HepG2 (cell line): ENCODE results near the gene PACS2. TPM values are rescaled to one million over a fixed set of nuclear protein-coding genes. Genes with fewer than 3 reads are reported as not detected.

Experiments used
- ATAC-seq: fragments of 200-7000 bp; cut with Tn5 transposase; 3 replicates; pipeline ENCODE4 v1.9.1; 2020; ENCODE audit warnings: mild to moderate bottlenecking, moderate library complexity
- BruUV-seq: library from RNA; stranded (reverse); fragments of 400-500 nt; replicated peaks from 2 replicates; lab custom pipeline; 2021; lab: Mats Ljungman, UMichigan
- CTCF ChIA-PET: fragments of 300-600 bp; formaldehyde crosslinking; extraction: SDS; loops from one replicate; lab custom pipeline; 2021; ENCODE audit warnings: low total read pairs, inconsistent platforms, low intra/inter-chr PET ratio; lab: Yijun Ruan, JAX
- POLR2A ChIA-PET: fragments of 350-600 bp; sonication (Branson Sonifier 250); formaldehyde crosslinking; loops from one replicate; lab custom pipeline; 2020; ENCODE audit warnings: antibody characterized with exemption, inconsistent platforms; lab: Yijun Ruan, JAX
- DNase-seq: peaks from one replicate; pipeline ENCODE4 v3.0.0-alpha.2; 2015; ENCODE audit warnings: low spot score
- FAIRE-seq: peaks from 3 replicates; lab custom pipeline; 2011; peaks lifted over from hg19 to GRCh38; lab: Jason Lieb, UNC
- H2AFZ ChIP-seq: one replicate; pipeline ENCODE4 v1.6.1; 2011; ENCODE audit warnings: low read length, inconsistent platforms
- H3K27ac ChIP-seq: fragments of 300-600 bp; 3 replicates; pipeline ENCODE4 v1.8.0; 2011; ENCODE audit warnings: mixed run types, mild to moderate bottlenecking, mixed read lengths, low read length, inconsistent platforms; ENCODE audit not compliant: insufficient read depth; ENCODE audit errors: extremely low read length
- H3K27me3 ChIP-seq, 2 experiments: fragments of 200-600 bp in 1 of 2; 2 replicates in 1 of 2; 3 replicates in 1 of 2; pipeline versions ENCODE4 v1.6.0 to v1.8.0; 2011; ENCODE audit warnings: low read length in 2 of 2, mild to moderate bottlenecking in 2 of 2, moderate library complexity in 2 of 2, inconsistent platforms in 1 of 2; ENCODE audit not compliant: insufficient read depth in 2 of 2, control insufficient read depth in 1 of 2
- H3K36me3 ChIP-seq, 2 experiments: fragments of 200-600 bp in 1 of 2; replicated peaks in 1 of 2; 2 replicates in 1 of 2; 3 replicates in 1 of 2; pipeline versions ENCODE4 v1.5.1 to v1.8.0; 2011; ENCODE audit warnings: low read length in 2 of 2, inconsistent platforms in 1 of 2; ENCODE audit not compliant: insufficient read depth in 2 of 2, control insufficient read depth in 1 of 2
- H3K4me1 ChIP-seq: 2 replicates; pipeline ENCODE4 v1.5.1; 2012; ENCODE audit warnings: low read length, inconsistent platforms; ENCODE audit not compliant: insufficient read depth
- H3K4me2 ChIP-seq: 2 replicates; pipeline ENCODE4 v1.6.0; 2011; ENCODE audit warnings: low read depth, low read length, inconsistent platforms
- H3K4me3 ChIP-seq, 3 experiments: fragments of 200-600 bp in 1 of 3; sonication (generic), shearing (Covaris generic) in 1 of 3; replicated peaks in 1 of 3; 2 replicates each; pipeline ENCODE4 v1.5.1; 2011 to 2016; ENCODE audit warnings: low read length in 3 of 3, inconsistent platforms in 2 of 3, low read depth in 2 of 3, mild to moderate bottlenecking in 2 of 3, control low read depth in 1 of 3, mixed read lengths in 1 of 3; ENCODE audit not compliant: insufficient read depth in 1 of 3
- H3K79me2 ChIP-seq: one replicate; pipeline ENCODE4 v1.6.1; 2011; ENCODE audit warnings: low read length, inconsistent platforms; ENCODE audit not compliant: insufficient read depth
- H3K9ac ChIP-seq: 2 replicates; pipeline ENCODE4 v1.6.0; 2011; ENCODE audit warnings: mild to moderate bottlenecking, low read depth, low read length, inconsistent platforms; ENCODE audit not compliant: insufficient read depth
- H3K9me3 ChIP-seq: 2 replicates; pipeline ENCODE4 v1.5.1; 2012; ENCODE audit warnings: mild to moderate bottlenecking, low read length
- H4K20me1 ChIP-seq: 2 replicates; pipeline ENCODE4 v1.6.0; 2011; ENCODE audit warnings: inconsistent platforms, mild to moderate bottlenecking, low read length, moderate library complexity; ENCODE audit not compliant: insufficient read depth
- AGO2 ChIP-seq: fragments of 200-400 bp; formaldehyde crosslinking; optimal IDR thresholded peaks from 2 replicates; pipeline ENCODE3; 2017; ENCODE audit warnings: mild to moderate bottlenecking, low read depth, low read length, moderate library complexity
- DMAP1 ChIP-seq: IDR thresholded peaks from 2 replicates; pipeline ENCODE4 v1.6.1; 2016
- NAIF1 ChIP-seq: sonication (generic); formaldehyde crosslinking; IDR thresholded peaks from 2 replicates; pipeline ENCODE4 v1.5.0; 2020; ENCODE audit warnings: mild to moderate bottlenecking, missing genetic modification reagents, borderline replicate concordance
- NCOA2 ChIP-seq: sonication (generic); formaldehyde crosslinking; IDR thresholded peaks from 2 replicates; pipeline ENCODE4 v1.8.0; 2022; ENCODE audit warnings: inconsistent platforms
- PAF1 ChIP-seq: IDR thresholded peaks from 2 replicates; pipeline ENCODE4 v1.6.1; 2016; ENCODE audit warnings: missing genetic modification reagents, missing compliant biosample characterization
- RNF219 ChIP-seq: sonication (generic); formaldehyde crosslinking; IDR thresholded peaks from 2 replicates; pipeline ENCODE4 v1.5.0; 2020; ENCODE audit warnings: mild to moderate bottlenecking, missing genetic modification reagents
- SAP130 ChIP-seq: IDR thresholded peaks from 2 replicates; pipeline ENCODE4 v1.6.1; 2016; ENCODE audit warnings: low read depth
- SMAD3 ChIP-seq: sonication (generic); formaldehyde crosslinking; IDR thresholded peaks from 2 replicates; pipeline ENCODE4 v1.4.0; 2020; ENCODE audit warnings: missing genetic modification reagents
- ZFP36L1 ChIP-seq: sonication (generic); formaldehyde crosslinking; IDR thresholded peaks from 2 replicates; pipeline ENCODE4 v1.8.0; 2022; ENCODE audit warnings: mild to moderate bottlenecking, missing genetic modification reagents, moderate library complexity
- WGBS: methylation state at CpG from one replicate; pipeline ENCODE4 v1.1.6; 2017; ENCODE audit warnings: low lambda C conversion rate; 5-methylcytosine and 5-hydroxymethylcytosine counted together
- in situ Hi-C: cut with HindIII; loops from 2 replicates; pipeline ENCODE4 v1.10.0; 2017; ENCODE audit warnings: low pct_unique_long_range_greater_than_20kb; ENCODE audit not compliant: extremely low pct_ligation_motif_present
- intact Hi-C: fragments of 100-400 bp; cut with micrococcal nuclease; formaldehyde crosslinking; loops from one replicate; pipeline ENCODE4 v1.10.0; 2022; ENCODE audit not compliant: unreplicated experiment
- polyA plus RNA-seq, 8 experiments: library from polyadenylated mRNA; depleted of rRNA in 3 of 8; stranded (reverse) in 7 of 8; unstranded in 1 of 8; fragments of >200 nt; fragmentation: Illumina TruSeq in 4 of 8; extraction: Trizol in 4 of 8; gene quantifications; 2 replicates each; pipeline versions ENCODE4 v1.2.1 to v1.2.3, GENCODE V29; 2011 to 2016; ENCODE audit warnings: low read depth in 4 of 8, missing spikeins in 1 of 8, mixed read lengths in 1 of 8; ENCODE audit not compliant: insufficient read depth in 1 of 8
- total RNA-seq, 5 experiments: library from RNA; depleted of rRNA; stranded (reverse); fragments of >200 nt; fragmentation: Illumina TruSeq; extraction: Trizol; gene quantifications; 2 replicates each; pipeline ENCODE4 v1.2.3, GENCODE V29; 2016; ENCODE audit warnings: low read depth in 1 of 5

The PACS2 gene
- total and polyA plus RNA-seq, 2 of the 13 experiments (the other 11 are each of a cell fraction or from before 2014, with no cell fraction given): 23.6 to 27.6 TPM

GRCh38 chr14:105389976-105390848 is 75.7 kb downstream of the PACS2 start (continued):
- no peak for TF ChIP-seq NAIF1 (CRISPR knock-in tag)
- TF ChIP-seq SAP130 (CRISPR knock-in tag): no peak
- TF ChIP-seq SMAD3: no peak
- TF ChIP-seq PAF1 (CRISPR knock-in tag): no peak
- TF ChIP-seq DMAP1 (CRISPR knock-in tag): no peak

- no TSS peak for BruUV-seq
- no peaks in the 10 kb centered on the region for H3K79me2 ChIP-seq
- in situ Hi-C loops: no loop called here
- no peak overlapping the region for H3K4me3 ChIP-seq
- H3K4me1 ChIP-seq: no peaks in the 10 kb centered on the region
- no peaks in the 10 kb centered on the region for H4K20me1 ChIP-seq
- WGBS: 90% methylated on average over 5 of the region's 24 CpGs
- TF ChIP-seq AGO2: peak; percentile 3
- no peak for TF ChIP-seq RNF219 (CRISPR knock-in tag)
- no peak for TF ChIP-seq NCOA2 (CRISPR knock-in tag)
- TF ChIP-seq ZFP36L1 (CRISPR knock-in tag): no peak
- TF ChIP-seq, all 625 proteins: peak for 1
- Histone ChIP-seq H3K9ac (no peak overlapping the region), H3K9me3 (no peaks in the 10 kb centered on the region), H3K4me2 (no peak overlapping the region), H3K27ac (no peak overlapping the region), H3K36me3 (no peaks in the 10 kb centered on the region), H2AFZ (no peak overlapping the region), H3K27me3 (no peaks in the 10 kb centered on the region)
- DNase-seq: no peak
- no peak for ATAC-seq
- intact Hi-C loops: no loop called here
- CTCF ChIA-PET: no interaction called here
- POLR2A ChIA-PET: no interaction called here
- no peak for FAIRE-seq
Observed at GRCh38 chr14:105390849-105391500, 76.4 kb downstream of the PACS2 start.
